HepG2 (cell line): ENCODE results near the gene KRT16. TPM values are rescaled to one million over a fixed set of nuclear protein-coding genes. Genes with fewer than 3 reads are reported as not detected.

ENCODE experiments used
- ATAC-seq: fragments of 200-7000 bp; cut with Tn5 transposase; 3 replicates; pipeline ENCODE4 v1.9.1; 2020; ENCODE audit warnings: mild to moderate bottlenecking, moderate library complexity
- BruUV-seq: library from RNA; stranded (reverse); fragments of 400-500 nt; replicated peaks from 2 replicates; lab custom pipeline; 2021; lab: Mats Ljungman, UMichigan
- CTCF ChIA-PET: fragments of 300-600 bp; formaldehyde crosslinking; extraction: SDS; loops from one replicate; lab custom pipeline; 2021; ENCODE audit warnings: low total read pairs, inconsistent platforms, low intra/inter-chr PET ratio; lab: Yijun Ruan, JAX
- POLR2A ChIA-PET: fragments of 350-600 bp; sonication (Branson Sonifier 250); formaldehyde crosslinking; loops from one replicate; lab custom pipeline; 2020; ENCODE audit warnings: antibody characterized with exemption, inconsistent platforms; lab: Yijun Ruan, JAX
- DNase-seq: peaks from one replicate; pipeline ENCODE4 v3.0.0-alpha.2; 2015; ENCODE audit warnings: low spot score
- FAIRE-seq: peaks from 3 replicates; lab custom pipeline; 2011; peaks lifted over from hg19 to GRCh38; lab: Jason Lieb, UNC
- H2AFZ ChIP-seq: one replicate; pipeline ENCODE4 v1.6.1; 2011; ENCODE audit warnings: low read length, inconsistent platforms
- H3K27ac ChIP-seq: fragments of 300-600 bp; 3 replicates; pipeline ENCODE4 v1.8.0; 2011; ENCODE audit warnings: mixed run types, mild to moderate bottlenecking, mixed read lengths, low read length, inconsistent platforms; ENCODE audit not compliant: insufficient read depth; ENCODE audit errors: extremely low read length
- H3K27me3 ChIP-seq, 2 experiments: fragments of 200-600 bp in 1 of 2; 2 replicates in 1 of 2; 3 replicates in 1 of 2; pipeline versions ENCODE4 v1.6.0 to v1.8.0; 2011; ENCODE audit warnings: low read length in 2 of 2, mild to moderate bottlenecking in 2 of 2, moderate library complexity in 2 of 2, inconsistent platforms in 1 of 2; ENCODE audit not compliant: insufficient read depth in 2 of 2, control insufficient read depth in 1 of 2
- H3K36me3 ChIP-seq, 2 experiments: fragments of 200-600 bp in 1 of 2; replicated peaks in 1 of 2; 2 replicates in 1 of 2; 3 replicates in 1 of 2; pipeline versions ENCODE4 v1.5.1 to v1.8.0; 2011; ENCODE audit warnings: low read length in 2 of 2, inconsistent platforms in 1 of 2; ENCODE audit not compliant: insufficient read depth in 2 of 2, control insufficient read depth in 1 of 2
- H3K4me1 ChIP-seq: 2 replicates; pipeline ENCODE4 v1.5.1; 2012; ENCODE audit warnings: low read length, inconsistent platforms; ENCODE audit not compliant: insufficient read depth
- H3K4me2 ChIP-seq: 2 replicates; pipeline ENCODE4 v1.6.0; 2011; ENCODE audit warnings: low read depth, low read length, inconsistent platforms
- H3K4me3 ChIP-seq, 3 experiments: fragments of 200-600 bp in 1 of 3; sonication (generic), shearing (Covaris generic) in 1 of 3; replicated peaks in 1 of 3; 2 replicates each; pipeline ENCODE4 v1.5.1; 2011 to 2016; ENCODE audit warnings: low read length in 3 of 3, inconsistent platforms in 2 of 3, low read depth in 2 of 3, mild to moderate bottlenecking in 2 of 3, control low read depth in 1 of 3, mixed read lengths in 1 of 3; ENCODE audit not compliant: insufficient read depth in 1 of 3
- H3K79me2 ChIP-seq: one replicate; pipeline ENCODE4 v1.6.1; 2011; ENCODE audit warnings: low read length, inconsistent platforms; ENCODE audit not compliant: insufficient read depth
- H3K9ac ChIP-seq: 2 replicates; pipeline ENCODE4 v1.6.0; 2011; ENCODE audit warnings: mild to moderate bottlenecking, low read depth, low read length, inconsistent platforms; ENCODE audit not compliant: insufficient read depth
- H3K9me3 ChIP-seq: 2 replicates; pipeline ENCODE4 v1.5.1; 2012; ENCODE audit warnings: mild to moderate bottlenecking, low read length
- H4K20me1 ChIP-seq: 2 replicates; pipeline ENCODE4 v1.6.0; 2011; ENCODE audit warnings: inconsistent platforms, mild to moderate bottlenecking, low read length, moderate library complexity; ENCODE audit not compliant: insufficient read depth
- NFIC ChIP-seq: IDR thresholded peaks from 2 replicates; pipeline ENCODE4 v1.6.1; 2012; ENCODE audit warnings: mild to moderate bottlenecking, low read length, inconsistent platforms
- ZBTB7A ChIP-seq: sonication (generic); formaldehyde crosslinking; IDR thresholded peaks from 2 replicates; pipeline ENCODE4 v1.8.0; 2022; ENCODE audit warnings: mild to moderate bottlenecking, missing genetic modification reagents
- ZNF12 ChIP-seq: sonication (generic); formaldehyde crosslinking; IDR thresholded peaks from 2 replicates; pipeline ENCODE4 v1.5.0; 2020; ENCODE audit warnings: missing genetic modification reagents
- ZNF253 ChIP-seq: sonication (generic); formaldehyde crosslinking; IDR thresholded peaks from 2 replicates; pipeline ENCODE4 v1.8.0; 2022; ENCODE audit warnings: mild to moderate bottlenecking, missing genetic modification reagents, borderline replicate concordance
- ZNF260 ChIP-seq: sonication (generic); formaldehyde crosslinking; IDR thresholded peaks from 2 replicates; pipeline ENCODE4 v1.4.0; 2020; ENCODE audit warnings: missing genetic modification reagents, low read depth, mild to moderate bottlenecking, borderline replicate concordance
- ZNF263 ChIP-seq: sonication (generic); formaldehyde crosslinking; IDR thresholded peaks from 2 replicates; pipeline ENCODE4 v1.4.0; 2020; ENCODE audit warnings: missing genetic modification reagents
- WGBS: methylation state at CpG from one replicate; pipeline ENCODE4 v1.1.6; 2017; ENCODE audit warnings: low lambda C conversion rate; 5-methylcytosine and 5-hydroxymethylcytosine counted together
- in situ Hi-C: cut with HindIII; loops from 2 replicates; pipeline ENCODE4 v1.10.0; 2017; ENCODE audit warnings: low pct_unique_long_range_greater_than_20kb; ENCODE audit not compliant: extremely low pct_ligation_motif_present
- intact Hi-C: fragments of 100-400 bp; cut with micrococcal nuclease; formaldehyde crosslinking; loops from one replicate; pipeline ENCODE4 v1.10.0; 2022; ENCODE audit not compliant: unreplicated experiment
- polyA plus RNA-seq, 8 experiments: library from polyadenylated mRNA; depleted of rRNA in 3 of 8; stranded (reverse) in 7 of 8; unstranded in 1 of 8; fragments of >200 nt; fragmentation: Illumina TruSeq in 4 of 8; extraction: Trizol in 4 of 8; gene quantifications; 2 replicates each; pipeline versions ENCODE4 v1.2.1 to v1.2.3, GENCODE V29; 2011 to 2016; ENCODE audit warnings: low read depth in 4 of 8, missing spikeins in 1 of 8, mixed read lengths in 1 of 8; ENCODE audit not compliant: insufficient read depth in 1 of 8
- total RNA-seq, 5 experiments: library from RNA; depleted of rRNA; stranded (reverse); fragments of >200 nt; fragmentation: Illumina TruSeq; extraction: Trizol; gene quantifications; 2 replicates each; pipeline ENCODE4 v1.2.3, GENCODE V29; 2016; ENCODE audit warnings: low read depth in 1 of 5
- TF ChIP-seq, protein P1 (sequence below): sonication (generic); formaldehyde crosslinking; IDR thresholded peaks from 2 replicates; pipeline ENCODE4 v1.8.0; 2022; ENCODE audit warnings: missing genetic modification reagents, mild to moderate bottlenecking, borderline replicate concordance

KRT16 gene
- total and polyA plus RNA-seq, 2 of the 13 experiments (the other 11 are each of a cell fraction or from before 2014, with no cell fraction given) = not detected

DNA sequence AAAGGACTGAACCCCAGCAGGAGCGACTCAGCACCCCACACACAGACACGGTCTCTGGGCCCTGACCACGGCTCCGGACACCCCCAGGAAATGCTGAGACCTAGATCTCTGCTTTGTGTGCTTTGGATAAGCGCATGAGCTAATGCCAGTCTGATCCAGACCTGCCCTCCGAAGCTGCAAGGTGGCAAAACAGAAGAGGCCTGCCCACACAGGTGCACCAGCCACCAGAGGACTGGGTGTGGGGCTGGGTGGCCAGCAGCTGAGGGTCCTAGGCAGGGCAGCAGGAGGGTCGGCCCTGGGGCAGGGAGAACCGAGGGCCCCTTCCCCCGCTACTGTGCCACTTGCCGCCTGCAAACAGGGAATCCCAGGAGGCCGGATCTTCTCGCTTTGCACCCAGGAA, 45.4 kb upstream of the KRT16 start (continued):
- TF ChIP-seq NFIC = no peak

- H3K4me3 ChIP-seq = no peak overlapping the region
- WGBS = 52% methylated on average over 16 of the region's 16 CpGs
- H3K27me3 ChIP-seq = peaks cover 25 to 72% of the 10 kb centered on the region in 2 experiments
- H3K27ac ChIP-seq = no peak overlapping the region
- ChIA-PET CTCF (no interaction called here), POLR2A (no interaction called here)
- DNase-seq (no peak), ATAC-seq (no peak), FAIRE-seq (no peak)
- no TSS peak for BruUV-seq
- H3K4me2 ChIP-seq = no peak overlapping the region
- H3K9me3 ChIP-seq = no peaks in the 10 kb centered on the region
- intact Hi-C loops = no loop called here
- no peaks in the 10 kb centered on the region for H3K4me1 ChIP-seq
- no peak overlapping the region for H3K9ac ChIP-seq
- no peak for TF ChIP-seq ZBTB7A (CRISPR knock-in tag)
- no peak for TF ChIP-seq ZNF12 (CRISPR knock-in tag)
- no peak for TF ChIP-seq ZNF253 (CRISPR knock-in tag)
- TF ChIP-seq, protein P1, sequence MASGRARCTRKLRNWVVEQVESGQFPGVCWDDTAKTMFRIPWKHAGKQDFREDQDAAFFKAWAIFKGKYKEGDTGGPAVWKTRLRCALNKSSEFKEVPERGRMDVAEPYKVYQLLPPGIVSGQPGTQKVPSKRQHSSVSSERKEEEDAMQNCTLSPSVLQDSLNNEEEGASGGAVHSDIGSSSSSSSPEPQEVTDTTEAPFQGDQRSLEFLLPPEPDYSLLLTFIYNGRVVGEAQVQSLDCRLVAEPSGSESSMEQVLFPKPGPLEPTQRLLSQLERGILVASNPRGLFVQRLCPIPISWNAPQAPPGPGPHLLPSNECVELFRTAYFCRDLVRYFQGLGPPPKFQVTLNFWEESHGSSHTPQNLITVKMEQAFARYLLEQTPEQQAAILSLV (CRISPR knock-in tag) = no peak
- no peak for TF ChIP-seq ZNF260 (CRISPR knock-in tag)
- no peak for TF ChIP-seq ZNF263 (CRISPR knock-in tag)
- H3K36me3 ChIP-seq = no peaks in the 10 kb centered on the region
- no peaks in the 10 kb centered on the region for H4K20me1 ChIP-seq
- H3K79me2 ChIP-seq = no peaks in the 10 kb centered on the region
- in situ Hi-C loops = no loop called here
- no peak overlapping the region for H2AFZ ChIP-seq
Observed at GRCh38 chr17:41657176-41657754, 44.7 kb upstream of the KRT16 start.
